Stimulated activated CD8-positive, alpha-beta memory T cell treated with anti-CD3 and anti-CD28 coated beads, Interleukin-4, amount 100 ng/mL, for 48 hours (primary cell): ENCODE data around the gene DYNC1I2.

Experiments used
- DNase-seq: peaks from one replicate; pipeline ENCODE4 v3.0.0-alpha.2; 2020

DYNC1I2 gene

DNA sequence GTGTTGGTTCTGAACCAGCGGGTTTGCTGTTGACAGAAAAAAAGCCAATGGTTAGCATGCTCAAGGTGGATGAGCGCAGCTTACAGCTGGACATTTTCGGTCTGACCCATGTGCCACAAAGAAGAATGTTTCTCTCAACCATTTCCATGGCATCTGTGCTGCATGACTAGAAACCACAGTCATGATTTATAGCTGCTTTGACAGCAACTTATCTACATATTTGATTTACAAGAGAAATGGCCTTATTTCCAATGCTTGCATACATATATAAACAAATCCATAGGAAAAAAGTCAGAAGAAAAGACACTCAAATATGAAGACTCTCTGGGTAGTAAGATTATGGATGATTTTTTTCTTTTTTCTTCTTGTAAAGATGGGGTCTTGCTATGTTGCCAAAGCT lies 98.2 kb downstream of the DYNC1I2 start:
- no peak for DNase-seq

GRCh38 chr2:171787333-171788072 lies 100.2 kb downstream of the DYNC1I2 start:
- DNase-seq = no peak

- no peak for DNase-seq
Observed at GRCh38 chr2:171788316-171788993, 101.2 kb downstream of the DYNC1I2 start.

- DNase-seq = no peak
Observed at GRCh38 chr2:171789956-171790355, 102.7 kb downstream of the DYNC1I2 start.

DNA sequence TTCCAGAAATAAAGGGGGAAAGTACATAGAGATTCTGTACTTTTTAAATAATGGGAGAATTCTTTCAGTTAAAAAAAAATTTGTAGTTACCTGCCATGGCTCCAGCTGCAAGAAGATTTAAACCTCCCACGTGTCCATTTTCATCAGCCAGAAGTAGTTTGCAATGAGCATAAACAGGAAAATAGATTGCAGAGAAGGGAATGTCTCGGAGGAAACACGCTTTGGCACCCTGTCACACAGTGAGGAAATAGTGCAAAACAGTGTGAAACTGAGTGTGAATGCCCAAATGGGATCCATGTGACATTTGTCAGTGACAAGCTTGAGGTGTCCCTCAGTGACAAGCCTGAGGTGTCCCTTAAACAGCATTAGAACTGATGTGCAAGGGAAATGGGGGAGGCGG lies 104.1 kb downstream of the DYNC1I2 start:
- DNase-seq = no peak

DNA sequence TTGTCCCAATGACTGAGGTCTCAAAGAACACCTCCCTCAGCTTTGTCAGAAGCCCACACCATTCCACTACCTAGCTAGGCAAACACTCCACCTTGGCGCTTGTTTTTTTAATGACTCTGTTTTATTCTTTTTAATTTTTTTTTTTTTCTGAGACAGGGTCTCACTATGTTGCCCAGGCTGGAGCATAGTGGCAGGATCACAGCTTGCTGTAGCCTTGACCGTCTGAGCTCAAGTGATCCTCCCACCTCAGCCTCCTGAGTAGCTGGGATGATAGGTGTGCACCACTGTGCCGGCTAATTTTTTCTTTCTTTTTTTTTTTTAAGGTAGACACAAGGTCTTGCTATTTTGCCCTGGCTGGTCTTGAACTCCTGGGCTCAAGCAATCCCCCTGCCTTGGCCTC lies 104.9 kb downstream of the DYNC1I2 start:
- no peak for DNase-seq

DNA sequence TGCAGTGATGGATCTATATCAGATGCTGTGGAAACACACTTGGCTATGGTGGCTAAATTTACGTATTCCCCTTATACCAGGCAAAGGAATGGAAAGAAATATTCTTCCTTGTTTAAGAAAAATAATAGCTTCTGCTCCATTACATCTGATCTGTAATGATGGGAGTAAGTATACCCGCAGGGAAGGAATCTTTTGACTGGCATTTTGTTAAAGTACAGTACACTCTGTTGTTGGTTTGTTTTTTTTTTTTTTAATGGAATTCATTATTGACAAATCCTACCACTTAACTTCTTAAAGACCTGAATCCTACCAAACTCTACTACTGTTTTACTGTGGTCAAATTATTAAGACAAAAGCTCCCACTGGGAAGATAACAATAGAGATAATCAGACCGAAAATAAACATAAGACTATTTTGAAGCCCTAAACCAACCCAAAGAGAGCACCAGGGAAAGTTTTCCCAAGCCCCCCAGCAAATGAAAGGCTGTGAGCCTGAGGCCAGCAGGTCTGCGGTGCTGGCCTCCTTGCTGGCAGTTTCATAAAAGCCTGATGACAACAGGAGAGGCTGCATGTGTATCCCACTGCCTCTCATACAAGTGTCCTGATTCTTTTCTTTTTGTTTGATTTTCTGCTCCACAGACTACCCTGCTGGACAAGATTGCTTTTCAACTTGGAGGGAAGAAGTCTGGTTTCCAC lies 105.8 kb downstream of the DYNC1I2 start:
- no peak for DNase-seq

DNA sequence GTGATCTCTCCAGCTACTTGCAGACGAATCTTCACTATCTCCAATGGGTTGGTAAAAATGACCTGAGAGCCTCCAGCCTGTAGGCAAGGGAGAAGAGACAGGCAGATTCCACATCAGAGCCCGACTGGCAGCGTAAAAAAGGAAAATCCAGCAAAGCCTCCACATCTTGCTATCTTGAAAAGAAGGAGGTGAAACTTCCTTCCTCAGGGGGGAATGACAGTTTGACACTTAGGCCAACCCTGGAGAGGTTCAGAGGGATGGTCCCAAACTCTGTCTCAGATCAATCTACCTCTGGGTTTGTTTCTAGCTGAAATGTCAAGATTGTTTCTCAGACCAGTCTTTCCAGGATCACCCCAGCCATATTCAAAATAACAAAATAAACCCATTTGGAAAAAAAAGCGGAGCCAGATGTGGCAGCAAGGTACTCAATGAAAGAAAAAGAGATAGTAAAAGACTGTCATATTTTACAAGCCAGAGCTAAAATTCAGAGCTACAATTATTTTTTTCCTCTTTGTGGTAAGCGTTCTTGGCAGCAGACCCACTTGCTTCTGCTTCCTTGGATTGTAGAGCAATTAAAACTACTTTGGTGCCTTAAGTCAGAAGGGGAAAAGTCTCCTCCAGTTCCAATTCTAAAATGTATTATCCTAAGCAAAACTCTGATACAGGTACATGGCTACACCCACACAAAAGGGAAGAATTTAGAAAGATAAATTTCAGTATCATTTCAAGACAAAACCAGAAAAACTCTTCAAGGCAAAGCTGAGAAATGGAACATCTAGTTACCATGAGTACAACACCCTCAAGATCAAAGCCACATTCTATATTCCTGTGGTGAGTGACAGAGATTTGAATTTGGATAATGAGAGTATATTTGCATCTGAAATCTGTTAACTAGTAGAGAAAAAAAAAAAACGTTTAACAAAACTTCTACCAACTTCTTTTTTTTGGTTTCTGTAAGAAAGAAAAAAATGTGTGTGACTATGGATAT lies 106.7 kb downstream of the DYNC1I2 start:
- DNase-seq = no peak

- no peak for DNase-seq
Observed at GRCh38 chr2:171794918-171795317, 107.6 kb downstream of the DYNC1I2 start.
